GM21528 (cell line): ENCODE data around the gene PLS1.
A peak's percentile ranks its signal among the peaks of the same experiment; 100 is the strongest.
"Not testable (repeated sequence)": the region's sequence is repeated elsewhere in the genome, so short reads cannot be mapped to it uniquely, and the experiment has no call there.

Source experiments
- ATAC-seq: cut with Tn5 transposase; IDR thresholded peaks from one replicate; pipeline ENCODE4 v1.9.1; 2021; ENCODE audit warnings: mild to moderate bottlenecking, moderate library complexity; ENCODE audit not compliant: unreplicated experiment, low FRiP score

Gene PLS1, protein sequence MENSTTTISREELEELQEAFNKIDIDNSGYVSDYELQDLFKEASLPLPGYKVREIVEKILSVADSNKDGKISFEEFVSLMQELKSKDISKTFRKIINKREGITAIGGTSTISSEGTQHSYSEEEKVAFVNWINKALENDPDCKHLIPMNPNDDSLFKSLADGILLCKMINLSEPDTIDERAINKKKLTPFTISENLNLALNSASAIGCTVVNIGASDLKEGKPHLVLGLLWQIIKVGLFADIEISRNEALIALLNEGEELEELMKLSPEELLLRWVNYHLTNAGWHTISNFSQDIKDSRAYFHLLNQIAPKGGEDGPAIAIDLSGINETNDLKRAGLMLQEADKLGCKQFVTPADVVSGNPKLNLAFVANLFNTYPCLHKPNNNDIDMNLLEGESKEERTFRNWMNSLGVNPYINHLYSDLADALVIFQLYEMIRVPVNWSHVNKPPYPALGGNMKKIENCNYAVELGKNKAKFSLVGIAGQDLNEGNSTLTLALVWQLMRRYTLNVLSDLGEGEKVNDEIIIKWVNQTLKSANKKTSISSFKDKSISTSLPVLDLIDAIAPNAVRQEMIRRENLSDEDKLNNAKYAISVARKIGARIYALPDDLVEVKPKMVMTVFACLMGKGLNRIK

GRCh38 chr3:142595951-142596725 is at the start of gene PLS1:
PLS1 (plus strand) TSS chr3:142596393; CDS start chr3:142664238, 67,845 bp downstream.
- ATAC-seq: peak; percentile 95

DNA sequence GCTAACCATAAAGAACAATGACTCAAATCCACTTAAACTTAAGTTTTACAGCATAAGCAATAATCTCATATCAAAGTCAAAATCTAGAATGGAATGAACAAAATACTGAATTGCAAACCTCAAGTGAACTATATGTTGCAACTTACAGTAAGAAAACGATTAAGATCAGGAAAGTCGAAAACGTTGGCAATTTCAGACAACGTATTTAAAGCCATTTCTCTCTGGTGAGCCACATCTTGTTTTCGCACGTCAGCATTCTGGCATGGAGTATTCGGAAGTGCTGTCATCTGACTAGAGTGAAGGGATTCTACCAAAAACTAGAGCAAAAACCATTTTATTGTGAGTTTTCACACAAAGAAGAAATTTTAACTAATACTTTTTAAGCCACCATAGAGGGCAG is 46.2 kb upstream of the PLS1 start:
- ATAC-seq: no peak

DNA sequence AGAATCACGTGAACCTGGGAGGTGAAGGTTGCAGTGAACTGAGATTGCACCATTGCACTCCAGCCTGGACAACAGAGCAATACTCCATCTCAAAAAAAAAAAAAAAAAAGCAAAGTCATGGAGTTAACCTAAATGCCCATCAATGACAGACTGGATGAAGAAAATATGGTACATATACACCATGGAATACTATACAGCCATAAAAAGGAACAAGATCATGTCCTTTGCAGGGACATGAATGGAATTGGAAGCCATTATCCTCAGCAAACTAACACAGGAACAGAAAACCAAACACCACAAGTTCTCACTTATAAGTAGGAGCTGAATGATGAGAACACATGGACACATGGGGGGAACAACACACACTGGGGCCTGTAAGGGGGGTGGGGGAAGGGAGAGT is 43.6 kb upstream of the PLS1 start:
- ATAC-seq: not testable (repeated sequence)

- ATAC-seq: no peak
Measured at GRCh38 chr3:142553741-142554140, 42.5 kb upstream of the PLS1 start.

GRCh38 chr3:142560118-142560517 is 36.1 kb upstream of the PLS1 start:
- no peak for ATAC-seq

DNA sequence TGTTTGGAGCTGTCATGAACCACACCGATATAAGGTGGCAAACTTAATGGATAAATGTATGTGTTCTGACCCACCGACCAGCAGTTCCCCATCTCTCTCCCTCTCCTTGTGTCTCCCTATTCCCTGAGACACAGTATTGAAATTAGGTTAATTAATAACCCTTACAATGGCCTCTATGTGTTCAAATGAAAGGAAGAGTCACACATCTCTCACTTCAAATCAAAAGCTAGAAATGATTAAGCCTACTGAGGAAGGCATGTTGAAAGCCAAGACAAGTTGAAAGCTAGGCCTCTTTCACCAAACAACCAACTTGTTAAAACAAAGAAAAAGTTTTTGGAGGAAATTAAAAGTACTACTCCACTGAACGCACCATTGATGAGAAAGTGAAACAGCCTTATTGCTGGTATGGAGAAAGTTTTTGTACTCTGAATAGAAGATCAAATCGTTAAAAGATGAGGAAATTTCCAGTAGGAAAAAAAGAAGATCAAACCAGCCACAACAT is 32.6 kb upstream of the PLS1 start:
- no peak for ATAC-seq

DNA sequence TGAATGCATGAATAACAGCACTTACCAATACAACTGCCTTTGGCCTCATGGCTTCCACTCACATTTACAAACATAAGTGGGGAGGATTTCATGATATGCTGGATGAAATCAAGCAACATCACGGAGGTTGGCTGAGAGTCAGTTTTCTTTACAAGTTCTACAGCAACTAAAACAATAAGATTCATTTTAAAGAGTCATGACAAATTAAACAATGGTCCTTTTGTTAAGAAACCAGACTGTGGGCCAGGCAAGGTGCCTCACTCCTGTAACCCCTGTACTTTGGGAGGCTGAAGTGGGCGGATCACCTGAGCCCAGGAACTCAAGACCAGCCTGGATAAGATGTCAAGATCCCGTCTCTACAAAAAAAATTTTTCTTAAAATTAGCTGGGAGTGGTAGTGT is 30.1 kb upstream of the PLS1 start:
- no peak for ATAC-seq

DNA sequence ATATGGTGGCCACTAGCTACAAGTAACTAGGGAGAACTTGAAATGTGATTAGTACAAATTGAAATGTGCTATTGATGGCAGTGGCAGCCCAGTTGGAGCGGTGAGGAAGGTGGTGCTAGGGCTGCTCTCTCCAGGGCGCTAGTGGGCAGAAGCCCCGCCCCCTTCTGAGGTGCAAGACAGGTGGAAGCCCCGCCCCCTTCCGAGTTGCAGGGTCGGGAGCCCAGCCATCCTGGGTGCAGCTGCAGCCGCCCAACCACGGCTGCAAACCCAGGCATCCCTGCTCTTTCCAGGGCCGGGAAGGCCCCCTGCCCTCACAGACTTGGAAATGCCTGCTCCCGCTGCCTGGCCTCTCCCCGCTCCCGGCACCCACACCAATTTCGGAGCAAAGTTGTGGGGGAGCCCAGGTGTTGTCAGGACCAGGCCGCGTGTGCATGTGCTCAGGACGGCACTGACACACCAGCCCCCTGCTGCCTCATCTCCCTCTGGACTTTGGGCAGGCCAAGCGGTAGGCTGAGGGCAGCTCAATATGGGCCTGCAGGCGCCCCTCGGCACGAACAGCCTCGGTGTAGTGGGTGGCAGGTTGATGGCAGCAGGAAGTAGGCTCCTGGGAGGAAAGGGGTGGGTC is 27.7 kb upstream of the PLS1 start:
- no peak for ATAC-seq

DNA sequence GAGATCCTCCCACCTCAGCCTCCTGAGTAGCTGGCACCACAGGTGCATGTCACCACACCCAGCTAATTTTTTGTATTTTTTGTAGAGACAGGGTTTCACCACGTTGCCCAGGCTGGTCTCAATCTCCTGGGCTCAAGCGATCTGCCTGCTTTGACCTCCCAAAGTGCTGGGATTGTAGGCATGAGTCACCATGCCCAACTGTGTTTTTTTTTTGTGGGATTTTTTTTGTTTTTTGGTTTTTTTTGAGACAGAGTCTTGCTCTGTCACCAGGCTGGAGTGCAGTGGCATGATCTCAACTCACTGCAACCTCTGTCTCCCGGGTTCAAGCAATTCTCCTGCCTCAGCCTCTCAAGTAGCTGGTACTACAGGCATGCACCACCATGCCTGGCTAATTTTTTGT is 26.8 kb upstream of the PLS1 start:
- not testable (repeated sequence) for ATAC-seq

GRCh38 chr3:142574223-142574622 is 22.0 kb upstream of the PLS1 start:
- ATAC-seq: not testable (repeated sequence)

GRCh38 chr3:142574665-142575064 is 21.5 kb upstream of the PLS1 start:
- ATAC-seq: no peak

- ATAC-seq: no peak
Measured at GRCh38 chr3:142576792-142577191, 19.4 kb upstream of the PLS1 start.

DNA sequence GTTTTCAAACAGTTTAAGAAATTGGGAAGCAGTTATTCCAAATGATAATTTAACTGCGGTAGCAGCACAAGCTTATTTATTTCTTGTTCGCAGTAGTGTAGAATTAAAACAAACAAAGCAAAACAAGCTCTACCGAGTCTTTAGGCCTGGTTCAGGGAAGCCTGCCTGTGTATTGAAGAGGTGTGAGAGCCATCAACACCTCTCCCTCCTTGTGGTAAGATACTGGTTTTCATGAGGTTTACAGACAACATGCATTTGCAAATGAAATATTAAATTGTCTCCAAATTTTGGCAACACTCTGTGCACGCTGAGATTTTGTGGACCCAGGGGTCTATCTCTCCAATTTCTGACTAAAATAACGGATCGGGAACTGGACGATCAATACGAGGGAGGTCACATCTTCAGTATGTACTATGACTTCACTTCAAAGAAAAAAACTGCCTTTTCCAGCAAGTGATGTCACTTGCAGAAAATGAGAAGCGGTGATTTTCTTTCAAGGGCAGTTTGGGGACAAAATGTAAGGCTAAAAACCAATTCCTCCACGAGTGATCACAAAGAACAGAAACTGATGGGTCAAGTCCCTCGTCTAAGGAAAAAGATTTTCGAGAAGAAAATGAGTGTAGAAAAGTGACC is 18.4 kb upstream of the PLS1 start:
- ATAC-seq: no peak

DNA sequence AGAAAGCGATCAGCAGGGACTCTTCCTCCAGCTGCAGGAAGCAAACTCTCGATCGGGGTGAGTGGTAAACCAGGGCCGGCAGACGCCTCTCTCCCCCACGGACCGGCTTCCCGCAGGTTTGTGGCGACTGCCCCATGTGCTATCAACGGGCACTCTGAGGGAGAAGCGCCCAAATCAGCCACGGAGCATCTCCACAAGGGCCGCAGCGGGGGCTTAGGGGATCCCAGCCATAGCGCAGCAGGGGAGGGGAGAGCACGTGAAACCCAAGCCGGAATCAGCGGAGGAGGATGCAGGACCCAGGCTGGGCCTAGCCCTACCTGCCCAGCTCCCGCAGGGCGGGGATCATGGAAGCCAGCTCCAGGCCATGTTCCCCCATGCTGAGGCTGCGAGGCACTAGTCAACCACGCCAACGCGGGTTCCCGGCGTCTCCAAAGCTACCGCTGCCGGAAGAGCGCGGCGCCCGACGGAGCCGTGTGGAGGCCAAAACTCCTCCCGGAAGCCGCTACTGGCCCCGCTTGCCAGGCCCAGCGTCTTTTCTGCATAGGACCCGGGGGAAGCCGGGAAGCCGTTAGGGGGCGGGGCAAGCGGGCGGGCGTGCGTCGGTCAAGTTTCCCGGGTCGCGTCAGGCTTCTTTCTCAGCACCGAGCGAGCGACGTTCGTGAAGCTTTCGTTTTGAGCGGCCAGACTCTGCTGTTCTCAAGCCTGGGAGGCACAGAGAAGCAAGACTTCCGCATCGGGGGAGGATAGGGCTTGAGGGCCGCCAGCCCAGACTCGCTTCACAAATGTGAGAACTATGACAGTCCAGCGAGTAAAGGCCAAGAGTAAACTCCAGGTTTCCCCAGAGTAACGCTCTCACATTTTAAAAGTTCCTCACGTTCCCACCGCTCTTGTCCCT is 17.6 kb upstream of the PLS1 start, which contains the start of gene ATR:
Gene ATR (minus strand): TSS at position 405 of the 895 bp plus-strand sequence. CDS start 29 bp downstream, at position 376.
- peak; percentile 95 for ATAC-seq

DNA sequence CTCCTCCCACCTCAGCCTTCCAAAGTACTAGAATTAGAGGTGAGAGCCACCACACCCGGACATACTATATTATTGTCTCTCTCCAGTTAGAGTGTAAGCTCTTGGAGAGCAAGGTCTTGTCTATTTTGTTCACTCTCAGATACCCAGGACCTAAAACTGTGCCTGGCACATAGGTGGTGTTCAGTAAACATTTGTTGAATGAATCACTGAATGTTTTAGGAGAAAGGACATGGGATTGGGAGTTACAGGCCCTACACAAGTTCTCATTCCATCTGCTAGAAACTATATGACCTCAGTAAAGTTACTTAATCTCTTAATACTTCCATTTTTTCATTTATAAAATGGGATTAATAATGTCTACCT is 16.2 kb upstream of the PLS1 start:
- ATAC-seq: no peak

DNA sequence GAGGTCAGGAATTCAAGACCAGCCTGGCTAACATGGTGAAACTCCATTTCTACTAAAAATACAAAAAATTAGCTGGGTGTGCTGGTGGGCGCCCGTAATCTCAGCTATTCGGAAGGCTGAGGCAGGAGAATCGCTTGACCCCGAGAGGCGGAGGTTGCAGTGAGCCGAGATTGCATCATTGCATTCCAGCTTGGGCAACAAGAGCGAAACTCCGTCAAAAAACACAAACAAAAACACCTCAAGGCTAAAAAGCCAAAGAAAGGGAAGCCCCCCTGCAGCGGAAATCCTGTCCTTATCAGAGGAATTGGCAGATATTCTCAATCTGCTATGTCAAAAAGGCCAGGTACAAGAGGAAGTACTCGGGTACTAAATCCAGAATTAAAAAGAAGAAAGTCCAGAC is 15.1 kb upstream of the PLS1 start:
- not testable (repeated sequence) for ATAC-seq

DNA sequence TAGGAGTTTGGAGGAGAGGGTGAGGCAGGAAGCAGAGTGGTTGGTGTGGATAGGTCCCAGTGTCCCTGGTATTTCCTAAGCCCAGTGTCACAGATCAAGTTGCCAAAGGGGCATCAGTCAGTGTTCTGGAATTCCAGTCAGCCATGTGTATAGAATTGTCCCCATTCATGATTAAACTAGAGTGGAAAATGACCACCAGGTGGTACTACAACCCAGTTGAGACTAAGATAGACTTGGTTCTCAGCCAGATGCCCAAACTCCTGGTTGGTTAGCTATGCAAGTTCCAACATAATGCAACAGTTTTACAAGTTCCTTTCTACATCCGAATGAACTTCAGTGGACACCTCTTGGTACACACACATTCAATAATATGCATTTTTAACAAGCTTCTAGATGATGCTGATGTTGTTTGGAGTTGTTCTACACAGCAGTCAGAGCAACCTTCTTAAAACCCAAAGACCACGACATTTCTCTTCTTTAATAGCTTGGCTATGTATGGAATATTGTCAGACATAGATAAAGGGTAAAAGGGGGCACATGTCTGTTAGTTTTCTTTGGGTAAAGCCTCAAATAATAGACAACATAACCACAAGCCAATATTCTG is 9.3 kb upstream of the PLS1 start:
- ATAC-seq: no peak

GRCh38 chr3:142588703-142589102 is 7.5 kb upstream of the PLS1 start:
- ATAC-seq: no peak

GRCh38 chr3:142592268-142592667 is 3.9 kb upstream of the PLS1 start:
- not testable (repeated sequence) for ATAC-seq
